Stimulated activated CD4-positive, alpha-beta T cell treated with anti-CD3 and anti-CD28 coated beads, Interleukin-4, amount 100 ng/mL, for 1 hour (primary cell): Measurements from ENCODE around the gene BLNK.
"Not testable (repeated sequence)": the region's sequence is repeated elsewhere in the genome, so short reads cannot be mapped to it uniquely, and the experiment has no call there.

Experiments
- DNase-seq: peaks from one replicate; pipeline ENCODE4 v3.0.0-alpha.2; 2020

The BLNK gene

GRCh38 chr10:96218826-96219225 lies 52.5 kb downstream of the BLNK start:
- DNase-seq = no peak

GRCh38 chr10:96217711-96218110 lies 53.7 kb downstream of the BLNK start:
- no peak for DNase-seq

- DNase-seq = no peak
Observed at GRCh38 chr10:96216775-96217174, 54.6 kb downstream of the BLNK start.

- DNase-seq = no peak
Observed at GRCh38 chr10:96212911-96213310, 58.5 kb downstream of the BLNK start.

- DNase-seq = no peak
Observed at GRCh38 chr10:96211764-96212163, 59.6 kb downstream of the BLNK start.

- no peak for DNase-seq
Observed at GRCh38 chr10:96208946-96209345, 62.4 kb downstream of the BLNK start.

- no peak for DNase-seq
Observed at GRCh38 chr10:96208271-96208670, 63.1 kb downstream of the BLNK start.

- DNase-seq = no peak
Observed at GRCh38 chr10:96205580-96205979, 65.8 kb downstream of the BLNK start.

GRCh38 chr10:96201525-96201924 lies 69.8 kb downstream of the BLNK start:
- no peak for DNase-seq

GRCh38 chr10:96189505-96189904 lies 81.9 kb downstream of the BLNK start:
- DNase-seq = not testable (repeated sequence)

- no peak for DNase-seq
Observed at GRCh38 chr10:96188916-96189315, 82.5 kb downstream of the BLNK start.

- no peak for DNase-seq
Observed at GRCh38 chr10:96188421-96188820, 82.9 kb downstream of the BLNK start.

- no peak for DNase-seq
Observed at GRCh38 chr10:96176985-96177384, 94.4 kb downstream of the BLNK start.

GRCh38 chr10:96172666-96173065 lies 98.7 kb downstream of the BLNK start:
- DNase-seq = no peak

GRCh38 chr10:96170230-96170629 lies 101.1 kb downstream of the BLNK start:
- no peak for DNase-seq

GRCh38 chr10:96168546-96168945 lies 102.8 kb downstream of the BLNK start:
- no peak for DNase-seq

- no peak for DNase-seq
Observed at GRCh38 chr10:96165726-96166125, 105.6 kb downstream of the BLNK start.

- no peak for DNase-seq
Observed at GRCh38 chr10:96153070-96153469, 118.3 kb downstream of the BLNK start.

- no peak for DNase-seq
Observed at GRCh38 chr10:96152437-96152836, 118.9 kb downstream of the BLNK start.
